ENCODE data around the gene PKIB. TPM values are rescaled to one million over a fixed set of nuclear protein-coding genes. Genes with fewer than 3 reads are reported as not detected.
"Not testable (repeated sequence)": the region's sequence is repeated elsewhere in the genome, so short reads cannot be mapped to it uniquely, and the experiment has no call there.

Gene PKIB
- total RNA-seq, 4 donors from 2014 or later: 1.1 to 9.8 (median 4.5) TPM

DNA sequence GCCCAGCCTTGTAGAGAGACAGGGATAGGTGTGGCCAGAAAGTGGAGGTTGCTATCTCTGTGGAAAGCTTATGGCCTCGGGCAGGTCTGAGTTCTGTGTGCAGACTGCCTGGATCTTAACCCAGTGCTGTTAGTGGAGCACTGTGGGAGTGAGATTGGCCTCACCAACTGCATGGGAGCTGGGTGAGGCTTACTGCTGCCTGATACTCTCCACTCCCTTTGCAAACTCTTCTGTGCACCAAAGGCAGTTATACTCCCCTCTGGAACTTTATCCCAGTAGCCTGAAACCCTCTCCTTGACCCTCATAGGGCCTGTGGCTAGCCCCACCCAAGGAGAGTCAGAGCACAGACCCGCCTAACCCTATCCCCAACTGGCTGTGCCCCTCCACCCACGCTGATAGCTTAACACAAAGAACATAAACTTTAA, 41.4 kb upstream of the PKIB start:
- ATAC-seq (ENCODE audit: low FRiP score): no peak

DNA sequence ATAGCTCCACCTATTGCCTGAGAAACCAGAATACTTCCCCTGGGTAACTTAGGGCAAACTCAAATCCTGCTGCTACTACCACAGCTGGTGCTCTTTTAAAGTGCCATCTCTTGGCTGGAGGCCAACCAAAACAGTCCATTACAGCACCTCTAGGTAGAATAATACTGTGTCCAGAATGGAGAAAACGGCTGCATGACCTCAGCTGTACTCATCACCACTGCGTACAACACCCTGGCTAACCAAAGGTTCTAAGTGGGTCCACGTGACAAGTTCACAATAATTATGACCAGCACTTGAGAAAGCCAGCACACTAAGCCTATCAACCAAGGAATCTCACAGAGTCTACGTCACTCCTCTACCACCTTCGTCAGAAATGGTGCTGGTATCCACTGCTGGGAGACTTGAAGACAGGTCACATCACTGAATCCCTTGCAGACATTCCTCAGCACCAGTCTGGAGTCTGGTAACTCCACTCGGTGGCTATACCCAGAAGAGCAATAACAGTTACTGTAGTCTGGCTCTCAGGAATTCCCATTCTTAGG, 40.9 kb upstream of the PKIB start:
- TF ChIP-seq, protein P1, sequence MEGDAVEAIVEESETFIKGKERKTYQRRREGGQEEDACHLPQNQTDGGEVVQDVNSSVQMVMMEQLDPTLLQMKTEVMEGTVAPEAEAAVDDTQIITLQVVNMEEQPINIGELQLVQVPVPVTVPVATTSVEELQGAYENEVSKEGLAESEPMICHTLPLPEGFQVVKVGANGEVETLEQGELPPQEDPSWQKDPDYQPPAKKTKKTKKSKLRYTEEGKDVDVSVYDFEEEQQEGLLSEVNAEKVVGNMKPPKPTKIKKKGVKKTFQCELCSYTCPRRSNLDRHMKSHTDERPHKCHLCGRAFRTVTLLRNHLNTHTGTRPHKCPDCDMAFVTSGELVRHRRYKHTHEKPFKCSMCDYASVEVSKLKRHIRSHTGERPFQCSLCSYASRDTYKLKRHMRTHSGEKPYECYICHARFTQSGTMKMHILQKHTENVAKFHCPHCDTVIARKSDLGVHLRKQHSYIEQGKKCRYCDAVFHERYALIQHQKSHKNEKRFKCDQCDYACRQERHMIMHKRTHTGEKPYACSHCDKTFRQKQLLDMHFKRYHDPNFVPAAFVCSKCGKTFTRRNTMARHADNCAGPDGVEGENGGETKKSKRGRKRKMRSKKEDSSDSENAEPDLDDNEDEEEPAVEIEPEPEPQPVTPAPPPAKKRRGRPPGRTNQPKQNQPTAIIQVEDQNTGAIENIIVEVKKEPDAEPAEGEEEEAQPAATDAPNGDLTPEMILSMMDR (IDR thresholded peaks at IDR 0.05): no peak
- ATAC-seq (ENCODE audit: low FRiP score) (no peak), DNase-seq (ENCODE audit: low spot score) (no peak)

More for the DNA sequence above, 41.4 kb upstream of the PKIB start:
- TF ChIP-seq, protein P1 (IDR thresholded peaks at IDR 0.05): no peak
- DNase-seq (ENCODE audit: low spot score): no peak

DNA sequence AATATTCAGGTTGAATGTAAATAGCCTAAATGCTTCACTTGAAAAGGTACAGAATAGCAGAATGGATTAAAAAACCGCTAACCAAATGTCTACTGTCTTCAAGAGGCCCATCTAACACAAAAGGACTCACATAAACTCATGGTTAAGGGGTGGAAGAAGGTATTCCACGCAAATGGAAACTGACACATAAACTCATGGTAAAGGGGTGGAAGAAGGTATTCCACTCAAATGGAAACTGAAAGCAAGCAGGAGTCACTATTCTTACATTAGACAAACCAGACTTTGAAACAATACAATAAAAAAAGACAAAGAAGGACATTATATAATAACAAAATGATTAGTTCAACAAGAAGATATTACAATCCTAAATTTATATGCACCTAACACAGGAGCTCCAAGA, 38.3 kb upstream of the PKIB start:
- TF ChIP-seq, protein P1 (IDR thresholded peaks at IDR 0.05): no peak
- DNase-seq (ENCODE audit: low spot score): no peak
- ATAC-seq (ENCODE audit: low FRiP score): no peak

DNA sequence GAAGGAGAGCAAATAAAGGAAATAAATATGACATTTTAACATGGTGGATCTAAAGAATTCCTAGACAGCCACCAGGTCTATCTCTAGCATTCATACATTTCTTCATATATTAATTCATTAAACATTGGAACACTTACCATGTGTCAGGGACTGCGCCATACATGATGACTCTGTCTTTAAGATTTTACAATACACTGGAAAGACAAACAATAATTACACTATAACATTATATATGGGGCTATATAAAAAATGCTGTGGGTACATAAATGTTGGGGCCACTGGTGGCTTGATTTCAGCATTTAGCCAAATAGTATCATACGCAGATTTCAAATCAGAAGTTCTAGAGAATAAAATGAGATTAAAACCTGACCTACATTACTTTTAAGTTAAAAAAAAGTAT, 33.3 kb upstream of the PKIB start:
- ATAC-seq (ENCODE audit: low FRiP score): no peak
- no peak for DNase-seq (ENCODE audit: low spot score)
- TF ChIP-seq, protein P1 (IDR thresholded peaks at IDR 0.05): no peak

DNA sequence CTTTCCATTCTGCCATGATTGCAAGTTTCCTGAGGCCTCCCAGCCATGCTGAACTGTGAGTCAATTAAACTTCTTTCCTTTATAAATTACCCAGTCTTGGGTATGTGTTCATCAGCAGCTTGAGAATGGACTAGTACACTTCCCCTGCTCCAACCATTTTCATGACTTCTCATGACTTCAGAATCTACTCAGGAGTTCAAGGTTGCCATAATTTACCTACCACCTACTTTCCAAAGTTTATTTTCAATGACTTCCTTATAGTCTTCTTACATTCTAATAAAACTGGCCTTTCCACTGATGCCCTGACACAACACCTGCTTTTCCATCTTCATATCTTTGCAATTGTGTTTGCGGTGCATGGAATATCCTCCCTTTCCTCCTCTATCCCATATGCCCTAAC, 31.2 kb upstream of the PKIB start:
- DNase-seq (ENCODE audit: low spot score) (no peak), ATAC-seq (ENCODE audit: low FRiP score) (no peak)
- TF ChIP-seq, protein P1 (IDR thresholded peaks at IDR 0.05): no peak

DNA sequence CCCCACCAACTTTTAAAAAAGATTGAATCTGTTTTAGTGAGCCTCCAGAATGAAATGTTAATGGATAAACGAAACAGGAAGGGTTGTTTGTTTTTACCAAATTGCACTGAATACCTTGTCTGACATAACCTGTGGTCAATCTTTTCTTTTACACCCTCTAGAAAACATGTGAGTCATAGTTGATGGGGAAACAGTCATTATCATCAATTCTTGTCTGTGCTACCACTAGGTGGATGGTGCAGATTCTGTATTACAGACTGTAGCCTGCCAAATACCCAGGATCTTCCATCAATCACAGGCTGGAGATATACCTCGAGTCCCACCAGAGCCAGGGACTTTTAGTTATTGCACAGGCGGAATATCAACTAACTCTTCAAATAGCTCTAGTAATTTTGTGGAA, 29.5 kb upstream of the PKIB start:
- DNase-seq (ENCODE audit: low spot score): no peak
- no peak for ATAC-seq (ENCODE audit: low FRiP score)
- TF ChIP-seq, protein P1 (IDR thresholded peaks at IDR 0.05): no peak

DNA sequence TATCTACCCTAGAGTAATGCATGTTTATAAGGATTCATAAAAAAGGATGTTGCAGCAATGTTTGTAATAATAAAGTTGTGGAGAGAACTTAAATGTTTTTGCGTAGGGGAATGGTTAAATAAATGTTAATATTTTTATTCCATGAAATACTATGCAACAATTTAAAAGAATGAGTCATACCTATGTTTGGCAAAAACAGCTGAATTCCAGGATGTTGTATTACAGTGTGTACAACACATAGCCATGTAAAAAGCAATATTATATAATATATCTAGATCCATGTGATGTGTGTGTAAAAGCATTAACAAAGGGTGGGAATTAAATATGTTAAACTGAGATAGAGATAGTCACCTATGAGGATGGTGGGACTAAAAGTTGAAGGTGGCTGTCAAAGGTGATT, 21.1 kb upstream of the PKIB start:
- no peak for DNase-seq (ENCODE audit: low spot score)
- TF ChIP-seq, protein P1 (IDR thresholded peaks at IDR 0.05): no peak
- no peak for ATAC-seq (ENCODE audit: low FRiP score)

DNA sequence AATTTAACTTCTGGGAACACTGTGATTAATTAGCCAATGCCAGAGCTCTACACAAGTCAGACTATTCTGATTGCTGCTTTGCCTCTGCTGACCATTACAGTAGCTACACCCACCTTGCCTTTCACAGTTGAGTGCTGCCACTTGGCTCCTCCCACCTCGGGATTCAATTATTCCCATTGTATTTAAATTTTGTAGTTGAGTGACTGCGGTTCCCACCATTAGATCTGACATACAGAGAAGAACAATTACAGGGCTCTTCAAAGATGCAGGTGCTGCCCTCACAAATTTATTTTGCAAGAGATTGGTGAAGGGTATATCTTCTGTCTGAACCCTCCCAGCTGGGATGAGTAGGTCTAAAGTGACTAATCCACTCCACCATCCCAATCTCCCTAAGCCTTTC, 11.9 kb upstream of the PKIB start:
- ATAC-seq (ENCODE audit: low FRiP score); DNase-seq (ENCODE audit: low spot score): not testable (repeated sequence)
